Neural cell (in vitro differentiated cells): Measurements from ENCODE around the gene C8A. TPM values are rescaled to one million over a fixed set of nuclear protein-coding genes. Genes with fewer than 3 reads are reported as not detected.

Source experiments
- H2AFZ ChIP-seq: fragments of 200-600, 300-800 bp; sonication (generic), shearing (Covaris generic); 2 replicates; pipeline ENCODE4 v1.6.0; 2014; ENCODE audit warnings: low read depth, mild to moderate bottlenecking, antibody characterized with exemption, low read length, moderate library complexity
- H3F3A ChIP-seq: fragments of 200-600 bp; shearing (Covaris generic); 2 replicates; pipeline ENCODE4 v1.6.1; 2016; ENCODE audit warnings: mild to moderate bottlenecking, moderate library complexity, mixed read lengths, antibody characterized with exemption, low read length; ENCODE audit not compliant: insufficient read depth, poor library complexity, severe bottlenecking
- H3K27ac ChIP-seq: fragments of 200-600, 300-800 bp; sonication (generic), shearing (Covaris generic); 2 replicates; pipeline ENCODE4 v1.5.1; 2014; ENCODE audit warnings: mild to moderate bottlenecking, low read length, moderate library complexity
- H3K27me3 ChIP-seq: fragments of 300-800, 200-600 bp; sonication (generic), shearing (Covaris generic); 2 replicates; pipeline ENCODE4 v1.6.0; 2014; ENCODE audit warnings: mild to moderate bottlenecking, low read depth, low read length, moderate library complexity; ENCODE audit not compliant: insufficient read depth
- H3K36me3 ChIP-seq: fragments of 300-800, 200-600 bp; sonication (generic), shearing (Covaris generic); 2 replicates; pipeline ENCODE4 v1.5.1; 2014; ENCODE audit warnings: mild to moderate bottlenecking, antibody characterized with exemption, low read length, moderate library complexity; ENCODE audit not compliant: insufficient read depth
- H3K4me2 ChIP-seq: fragments of 300-800, 200-600 bp; sonication (generic), shearing (Covaris generic); 2 replicates; pipeline ENCODE4 v1.6.0; 2014; ENCODE audit warnings: mild to moderate bottlenecking, low read length
- H3K4me3 ChIP-seq: fragments of 300-800, 200-600 bp; sonication (generic), shearing (Covaris generic); 2 replicates; pipeline ENCODE4 v1.5.1; 2014; ENCODE audit warnings: mild to moderate bottlenecking, low read length, moderate library complexity
- H3K79me2 ChIP-seq: fragments of 200-600 bp; shearing (Covaris generic); replicated peaks from 2 replicates; pipeline ENCODE4 v1.6.0; 2014; ENCODE audit warnings: mild to moderate bottlenecking, low read length, moderate library complexity; ENCODE audit not compliant: insufficient read depth
- H3K9ac ChIP-seq: fragments of 300-800, 200-600 bp; sonication (generic), shearing (Covaris generic); 2 replicates; pipeline ENCODE4 v1.6.1; 2016; ENCODE audit warnings: mild to moderate bottlenecking, low read length, mixed read lengths
- H3K9me2 ChIP-seq: fragments of 200-600 bp; shearing (Covaris generic); 2 replicates; pipeline ENCODE4 v1.6.1; 2016; ENCODE audit warnings: mild to moderate bottlenecking, low read length, mixed read lengths; ENCODE audit not compliant: insufficient read depth
- H3K9me3 ChIP-seq: fragments of 200-600, 300-800 bp; sonication (generic), shearing (Covaris generic); 2 replicates; pipeline ENCODE4 v1.6.1; 2016; ENCODE audit warnings: mild to moderate bottlenecking, mixed run types, low read length, moderate library complexity, mixed read lengths
- H4K20me1 ChIP-seq: fragments of 200-600 bp; shearing (Covaris generic); 2 replicates; pipeline ENCODE4 v1.6.1; 2016; ENCODE audit warnings: mild to moderate bottlenecking, mixed run types; ENCODE audit not compliant: insufficient read depth
- CTCF ChIP-seq: fragments of 450-650 bp; IDR thresholded peaks from 2 replicates; pipeline ENCODE4 v1.5.1; 2014; ENCODE audit warnings: antibody characterized with exemption, mild to moderate bottlenecking, moderate library complexity; ENCODE audit not compliant: poor library complexity, severe bottlenecking
- EP300 ChIP-seq: fragments of 450-650 bp; conservative IDR thresholded peaks from 2 replicates; pipeline ENCODE4 v1.6.1; 2014; ENCODE audit warnings: antibody characterized with exemption, mild to moderate bottlenecking, moderate library complexity; ENCODE audit not compliant: poor library complexity, severe bottlenecking
- EZH2 ChIP-seq: fragments of 200-600, 300-800 bp; shearing (Covaris generic), sonication (generic); IDR thresholded peaks from 2 replicates; pipeline ENCODE4 v1.6.1; 2014; ENCODE audit warnings: antibody characterized with exemption, low read length, borderline replicate concordance, mild to moderate bottlenecking; ENCODE audit not compliant: insufficient read depth, poor library complexity, severe bottlenecking
- MXI1 ChIP-seq: fragments of 450-650 bp; conservative IDR thresholded peaks from 2 replicates; pipeline ENCODE4 v1.6.1; 2014; ENCODE audit warnings: antibody characterized with exemption, mild to moderate bottlenecking; ENCODE audit not compliant: poor library complexity, severe bottlenecking
- POLR2AphosphoS5 ChIP-seq: IDR thresholded peaks from 2 replicates; pipeline ENCODE4 v1.6.1; 2012
- RAD21 ChIP-seq: fragments of 450-650 bp; conservative IDR thresholded peaks from 2 replicates; pipeline ENCODE4 v1.6.1; 2014; ENCODE audit warnings: antibody characterized with exemption, mild to moderate bottlenecking, moderate library complexity
- REST ChIP-seq: IDR thresholded peaks from 2 replicates; pipeline ENCODE4 v1.6.1; 2012; ENCODE audit warnings: borderline replicate concordance
- SMC3 ChIP-seq: fragments of 450-650 bp; conservative IDR thresholded peaks from 2 replicates; pipeline ENCODE4 v1.6.1; 2014; ENCODE audit warnings: antibody characterized with exemption, mild to moderate bottlenecking, moderate library complexity; ENCODE audit not compliant: poor library complexity
- TAF1 ChIP-seq: IDR thresholded peaks from 2 replicates; pipeline ENCODE4 v1.6.1; 2012; ENCODE audit warnings: low read depth
- polyA plus RNA-seq: library from polyadenylated mRNA; depleted of rRNA; stranded (reverse); fragments of >200 nt; gene quantifications from 2 replicates; pipeline ENCODE4 v1.2.3, GENCODE V29; 2014

Gene C8A
- polyA plus RNA-seq, 1 donor from 2014 or later = not detected

- H3K9me3 ChIP-seq = no peaks in the 10 kb centered on the region
- no peaks in the 10 kb centered on the region for H3K27me3 ChIP-seq
- no peaks in the 10 kb centered on the region for H3F3A ChIP-seq
- TF ChIP-seq RAD21 = no peak
- no peak for TF ChIP-seq REST
- no peak for TF ChIP-seq SMC3
- H3K9me2 ChIP-seq = no peaks in the 10 kb centered on the region
- no peak overlapping the region for H3K27ac ChIP-seq
- H3K9ac ChIP-seq = no peak overlapping the region
- H2AFZ ChIP-seq = no peak overlapping the region
- no peak overlapping the region for H3K4me2 ChIP-seq
- H3K4me3 ChIP-seq = no peak overlapping the region
- H4K20me1 ChIP-seq = no peaks in the 10 kb centered on the region
- H3K36me3 ChIP-seq = no peaks in the 10 kb centered on the region
- no peaks in the 10 kb centered on the region for H3K79me2 ChIP-seq
Observed at GRCh38 chr1:56953386-56953785, 98.8 kb downstream of the C8A start.

- no peaks in the 10 kb centered on the region for H3K9me2 ChIP-seq
- H3K9me3 ChIP-seq = no peaks in the 10 kb centered on the region
- no peak overlapping the region for H3K4me2 ChIP-seq
- H3K27ac ChIP-seq = no peak overlapping the region
- H3K4me3 ChIP-seq = no peak overlapping the region
- no peak overlapping the region for H2AFZ ChIP-seq
- no peaks in the 10 kb centered on the region for H3K79me2 ChIP-seq
- H3K9ac ChIP-seq = no peak overlapping the region
- H3K36me3 ChIP-seq = no peaks in the 10 kb centered on the region
- H4K20me1 ChIP-seq = no peaks in the 10 kb centered on the region
- TF ChIP-seq MXI1 (no peak), TAF1 (no peak), REST (no peak), CTCF (no peak), EZH2 (no peak), EP300 (no peak), RAD21 (no peak), SMC3 (no peak), POLR2AphosphoS5 (no peak)
- H3F3A ChIP-seq = no peaks in the 10 kb centered on the region
- H3K27me3 ChIP-seq = no peaks in the 10 kb centered on the region
Observed at GRCh38 chr1:56954664-56955063, 100.1 kb downstream of the C8A start.
